GM18951 (cell line): ENCODE results near the gene MYZAP.

Experiments used
- POLR2A ChIP-seq: IDR thresholded peaks from 4 replicates; pipeline ENCODE4 v1.6.1; 2011; ENCODE audit warnings: mild to moderate bottlenecking; ENCODE audit not compliant: insufficient read length, insufficient read depth; ENCODE audit errors: extremely low read depth
- in situ Hi-C: fragments of 300-500 bp; cut with MboI; formaldehyde crosslinking; loops from one replicate; pipeline ENCODE4 v1.12.0; 2022; ENCODE audit warnings: low sequenced_read_pairs, mixed read lengths, inconsistent platforms; ENCODE audit not compliant: unreplicated experiment

Gene MYZAP

GRCh38 chr15:57671636-57672035 lies 79.9 kb downstream of the MYZAP start:
- TF ChIP-seq POLR2A = no peak
- in situ Hi-C loops = no loop called here

GRCh38 chr15:57675481-57676181 lies 83.9 kb downstream of the MYZAP start:
- TF ChIP-seq POLR2A = no peak
- in situ Hi-C loops = no loop called here

GRCh38 chr15:57676585-57676984 lies 84.9 kb downstream of the MYZAP start:
- in situ Hi-C loops = no loop called here
- TF ChIP-seq POLR2A = no peak

GRCh38 chr15:57677204-57677603 lies 85.5 kb downstream of the MYZAP start:
- in situ Hi-C loops = no loop called here
- TF ChIP-seq POLR2A = no peak

- no peak for TF ChIP-seq POLR2A
Measured at GRCh38 chr15:57680021-57680420, 88.3 kb downstream of the MYZAP start.

GRCh38 chr15:57681011-57681410 lies 89.3 kb downstream of the MYZAP start:
- in situ Hi-C loops = no loop called here
- no peak for TF ChIP-seq POLR2A

More at GRCh38 chr15:57680021-57680420, 88.3 kb downstream of the MYZAP start:
- in situ Hi-C loops = no loop called here

- no peak for TF ChIP-seq POLR2A
- in situ Hi-C loops = no loop called here
Measured at GRCh38 chr15:57683481-57683880, 91.8 kb downstream of the MYZAP start.

- in situ Hi-C loops = no loop called here
Measured at GRCh38 chr15:57684491-57685151, 92.9 kb downstream of the MYZAP start.

GRCh38 chr15:57685306-57686095 lies 93.8 kb downstream of the MYZAP start:
- in situ Hi-C loops = no loop called here
- TF ChIP-seq POLR2A = no peak

More at GRCh38 chr15:57684491-57685151, 92.9 kb downstream of the MYZAP start:
- TF ChIP-seq POLR2A = no peak

GRCh38 chr15:57686657-57687056 lies 95.0 kb downstream of the MYZAP start:
- no peak for TF ChIP-seq POLR2A
- in situ Hi-C loops = no loop called here

GRCh38 chr15:57690341-57690966 lies 98.8 kb downstream of the MYZAP start:
- TF ChIP-seq POLR2A = no peak

GRCh38 chr15:57691082-57691481 lies 99.4 kb downstream of the MYZAP start:
- in situ Hi-C loops = no loop called here
- no peak for TF ChIP-seq POLR2A

More at GRCh38 chr15:57690341-57690966, 98.8 kb downstream of the MYZAP start:
- in situ Hi-C loops = no loop called here

GRCh38 chr15:57692709-57693108 lies 101.0 kb downstream of the MYZAP start:
- no peak for TF ChIP-seq POLR2A

GRCh38 chr15:57694279-57694678 lies 102.6 kb downstream of the MYZAP start:
- no peak for TF ChIP-seq POLR2A
- in situ Hi-C loops = no loop called here

More at GRCh38 chr15:57692709-57693108, 101.0 kb downstream of the MYZAP start:
- in situ Hi-C loops = no loop called here
